Activated CD8-positive, alpha-beta memory T cell treated with anti-CD3 and anti-CD28 coated beads, Interleukin-2, amount 50 U/mL, for 4 hours (primary cell): ENCODE measurements around the gene PDE4D.
"Not testable (repeated sequence)": the region's sequence is repeated elsewhere in the genome, so short reads cannot be mapped to it uniquely, and the experiment has no call there.

Source experiments
- DNase-seq: peaks from one replicate; pipeline ENCODE4 v3.0.0-alpha.2; 2020

The PDE4D gene

DNA sequence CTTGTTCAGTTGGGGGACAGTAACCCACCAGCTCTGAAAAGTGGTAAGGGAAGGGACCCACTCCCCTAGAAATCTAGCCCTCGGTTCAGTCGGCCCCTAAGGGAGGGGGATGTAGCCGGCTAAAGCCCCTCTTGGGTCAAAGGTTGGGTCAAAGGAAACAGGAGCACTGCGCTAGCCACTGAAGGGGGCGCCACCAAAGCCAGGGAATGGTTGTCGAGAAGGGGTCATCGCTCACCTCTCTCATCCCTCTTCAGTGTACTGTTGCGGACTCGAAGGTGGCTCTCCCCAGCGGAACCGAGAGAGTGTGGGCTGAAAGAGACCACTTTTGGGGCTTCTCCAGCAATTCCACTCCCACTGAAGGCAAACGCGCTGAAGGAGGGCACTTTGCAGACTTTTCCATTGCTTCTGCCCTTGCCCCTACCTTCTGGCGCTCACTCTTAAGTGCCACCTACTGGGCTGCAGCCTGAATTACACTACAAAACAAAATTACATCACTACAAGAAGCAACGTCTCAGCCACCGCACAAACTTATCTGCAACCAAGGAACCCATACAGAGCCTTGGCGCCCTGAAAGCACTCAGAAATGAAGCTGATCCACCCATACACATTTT, 396.9 kb downstream of the PDE4D start:
- DNase-seq = no peak

GRCh38 chr5:59491945-59492344, 401.6 kb downstream of the PDE4D start:
- DNase-seq = no peak

GRCh38 chr5:59489551-59489950, 404.0 kb downstream of the PDE4D start:
- DNase-seq = no peak

DNA sequence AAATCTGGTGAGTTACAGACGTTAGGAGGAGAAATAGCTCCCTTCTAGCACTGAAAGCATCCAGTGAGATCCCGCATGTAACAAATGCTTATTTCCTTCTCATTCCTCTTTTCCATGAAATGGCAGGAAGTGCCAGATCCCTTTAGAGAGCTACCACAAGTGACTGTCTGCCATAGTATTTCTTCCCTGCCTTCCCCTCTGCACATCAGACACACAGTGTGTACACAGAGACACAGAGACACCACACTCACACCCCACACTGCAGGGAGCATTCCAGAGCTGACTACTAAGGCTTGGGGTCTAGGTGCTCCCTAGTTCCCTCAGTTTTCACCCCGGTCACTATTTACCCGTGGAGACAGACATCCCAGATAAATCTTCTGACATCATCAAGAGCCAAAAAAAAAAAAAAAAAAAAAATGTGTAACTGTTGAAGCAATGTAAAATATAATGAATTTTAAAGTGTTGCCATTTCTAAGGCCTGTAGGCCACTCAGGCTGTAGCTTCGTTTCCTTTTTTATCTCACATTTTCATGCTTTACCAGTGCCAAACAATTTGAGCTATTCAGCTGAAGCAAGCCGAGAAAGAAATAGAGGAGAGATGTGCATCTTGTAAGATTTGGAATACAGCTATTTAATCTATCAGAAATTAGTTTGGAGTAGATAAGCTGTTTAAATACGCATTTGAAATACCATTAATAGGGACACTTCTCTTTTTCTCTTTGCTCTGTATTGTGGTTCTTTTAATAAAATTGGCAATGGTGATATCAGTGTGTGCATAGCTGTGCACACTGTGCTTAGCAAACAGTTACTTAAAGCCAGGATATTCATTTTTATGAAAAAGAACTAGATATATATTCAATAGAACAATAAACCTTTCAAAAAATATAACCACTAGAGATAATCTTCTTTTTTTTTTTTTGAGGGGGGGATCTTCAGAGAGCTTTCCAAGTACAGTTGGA, 405.5 kb downstream of the PDE4D start:
- no peak for DNase-seq

DNA sequence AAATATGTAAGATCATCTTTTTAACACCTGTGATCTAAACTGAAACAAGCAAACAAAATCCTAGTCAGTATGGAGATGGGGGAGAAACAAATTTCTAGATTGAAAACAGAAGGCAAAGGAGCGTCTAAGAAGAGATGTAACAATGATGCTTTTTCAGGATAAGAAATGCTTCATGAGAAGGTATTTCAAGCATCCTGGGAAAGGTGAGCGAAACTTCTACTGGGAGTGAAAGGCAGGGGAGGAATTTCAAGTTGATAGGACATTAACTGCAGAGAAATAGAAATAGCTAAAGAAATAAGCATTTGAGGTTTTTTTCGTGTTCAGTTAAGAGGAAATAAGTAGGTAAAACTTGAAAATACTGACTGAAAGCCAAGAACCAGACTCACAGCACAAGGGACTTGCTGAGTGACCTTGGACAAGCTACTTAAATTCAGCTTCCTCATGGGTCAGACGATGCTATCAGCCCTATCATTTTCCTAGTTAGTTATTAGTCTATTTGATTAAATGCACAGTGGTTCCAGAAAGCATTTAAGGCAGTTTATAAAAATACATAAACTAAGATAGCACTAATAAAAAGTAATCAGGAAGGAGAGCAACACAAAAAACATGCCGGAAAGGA, 406.3 kb downstream of the PDE4D start:
- DNase-seq = no peak

- DNase-seq = no peak
Measured at GRCh38 chr5:59486508-59486907, 407.0 kb downstream of the PDE4D start.

GRCh38 chr5:59485629-59486439, 407.7 kb downstream of the PDE4D start:
- DNase-seq = no peak

DNA sequence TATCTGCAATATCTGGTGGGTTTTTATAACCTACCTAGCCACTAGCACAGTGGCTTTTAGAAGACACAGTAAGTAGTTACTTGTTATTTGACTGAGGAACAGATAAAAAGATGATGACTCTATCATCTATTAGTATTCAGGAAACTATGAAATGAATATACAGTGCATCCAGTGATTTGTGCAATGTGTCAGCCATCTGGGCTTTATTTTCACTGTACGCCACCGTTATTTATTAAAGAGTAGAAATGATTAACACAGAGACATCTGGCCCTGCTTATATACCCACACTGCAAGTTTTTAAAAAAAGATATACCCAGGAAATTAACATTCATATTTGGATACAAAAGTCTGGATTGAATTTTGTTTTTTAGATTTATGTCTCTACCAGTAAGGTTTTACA, 408.4 kb downstream of the PDE4D start:
- no peak for DNase-seq

DNA sequence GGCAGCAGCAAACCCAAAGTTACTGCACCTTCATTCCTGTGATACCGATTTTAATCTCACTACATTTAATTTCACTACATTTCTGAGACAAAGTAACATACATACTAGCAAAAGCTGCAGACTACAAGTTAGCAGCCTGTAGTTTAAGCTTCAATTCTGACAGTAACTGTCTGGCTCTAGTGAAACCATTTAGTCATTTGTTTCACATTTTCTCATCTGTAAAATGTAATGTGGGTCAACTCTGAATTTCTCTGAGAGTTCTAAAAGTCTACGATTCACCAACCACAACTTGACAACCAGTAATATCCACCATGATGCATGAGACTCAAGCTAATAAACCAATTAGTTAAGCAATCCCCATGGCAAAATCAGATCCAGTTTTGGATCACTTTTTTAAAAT, 408.9 kb downstream of the PDE4D start:
- DNase-seq = no peak

DNA sequence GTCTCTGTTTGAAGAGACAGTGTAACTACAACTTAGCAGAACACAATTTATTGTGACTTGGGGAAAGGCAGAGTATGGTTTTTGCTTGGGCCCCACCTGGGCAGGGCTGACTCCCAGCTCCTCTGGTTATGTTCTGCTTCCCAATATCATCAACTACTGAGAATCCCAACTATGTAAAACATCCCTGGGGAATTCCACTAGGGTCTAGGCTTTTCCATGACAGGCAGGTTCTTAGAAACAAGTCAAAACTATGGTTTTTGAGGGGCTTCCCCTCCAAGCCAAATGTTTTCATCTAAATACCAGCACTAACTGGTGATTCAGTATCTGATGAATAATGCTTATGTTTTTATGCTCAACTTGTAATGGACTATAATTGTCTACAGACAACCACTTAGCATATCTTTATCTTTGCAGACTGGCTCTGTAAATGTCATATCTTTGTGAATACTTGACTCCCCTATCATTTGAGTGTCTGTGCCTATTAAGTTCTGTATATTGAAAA, 409.5 kb downstream of the PDE4D start:
- no peak for DNase-seq

DNA sequence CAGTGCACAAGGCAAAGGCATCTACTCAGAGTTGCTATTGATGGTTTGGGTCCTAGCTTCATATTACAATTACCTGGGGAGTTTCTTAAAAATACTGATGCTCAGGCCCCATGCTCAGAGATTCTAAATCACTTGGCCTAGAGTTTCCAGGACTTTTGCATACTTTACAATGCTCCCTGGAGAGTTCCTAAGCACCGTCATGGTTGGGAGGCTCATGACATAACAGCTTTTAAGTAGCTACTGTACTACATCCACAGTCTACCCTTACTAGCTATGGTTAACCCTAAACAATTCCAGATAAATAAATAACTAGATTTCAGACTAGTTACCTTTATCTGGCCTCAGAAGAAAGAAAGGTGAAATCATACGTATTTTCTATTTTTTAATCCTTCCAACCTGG, 414.4 kb downstream of the PDE4D start:
- DNase-seq = no peak

GRCh38 chr5:59474324-59474723, 419.2 kb downstream of the PDE4D start:
- no peak for DNase-seq

- no peak for DNase-seq
Measured at GRCh38 chr5:59473611-59474010, 419.9 kb downstream of the PDE4D start.

- DNase-seq = no peak
Measured at GRCh38 chr5:59471463-59471862, 422.1 kb downstream of the PDE4D start.

DNA sequence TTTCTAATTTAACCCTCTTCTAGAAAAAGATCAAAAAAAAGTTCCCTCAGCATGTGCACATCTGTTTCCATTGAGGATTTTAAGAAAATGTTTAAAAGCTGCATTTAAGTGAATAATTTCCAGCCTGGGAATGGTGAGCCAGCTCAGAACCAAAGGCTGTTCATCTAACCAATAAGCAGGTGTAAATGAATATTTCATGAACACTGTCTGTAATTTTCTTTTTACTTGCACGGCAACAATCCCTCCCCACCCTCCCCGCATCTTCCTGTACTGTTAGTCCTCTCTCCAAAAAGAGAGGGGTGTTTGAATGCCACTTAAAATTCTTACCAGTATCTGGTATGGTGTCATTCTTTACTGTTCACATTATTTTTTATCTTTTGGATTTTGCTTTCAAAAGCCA, 425.6 kb downstream of the PDE4D start:
- no peak for DNase-seq

DNA sequence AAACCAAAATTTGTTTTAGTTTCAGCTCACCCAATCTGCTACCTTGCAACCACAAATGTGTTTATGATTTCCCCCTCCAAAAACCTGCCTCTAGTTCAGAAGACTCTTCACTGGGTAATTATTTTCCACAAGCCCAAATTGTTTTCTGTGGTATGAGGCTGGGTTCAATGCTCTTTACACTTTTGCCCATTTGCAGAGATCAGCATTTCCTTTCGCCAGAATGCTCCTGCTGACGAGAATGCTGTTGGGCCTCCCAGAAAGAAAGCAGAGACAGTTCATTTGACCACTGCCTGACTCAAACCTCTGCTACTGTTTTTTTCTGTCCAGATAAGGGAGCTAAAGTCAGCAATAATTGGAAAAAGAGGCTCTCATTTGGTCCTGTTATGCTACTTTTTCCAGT, 427.3 kb downstream of the PDE4D start:
- no peak for DNase-seq

- DNase-seq = no peak
Measured at GRCh38 chr5:59464969-59465368, 428.6 kb downstream of the PDE4D start.

- not testable (repeated sequence) for DNase-seq
Measured at GRCh38 chr5:59463618-59464166, 429.8 kb downstream of the PDE4D start.

DNA sequence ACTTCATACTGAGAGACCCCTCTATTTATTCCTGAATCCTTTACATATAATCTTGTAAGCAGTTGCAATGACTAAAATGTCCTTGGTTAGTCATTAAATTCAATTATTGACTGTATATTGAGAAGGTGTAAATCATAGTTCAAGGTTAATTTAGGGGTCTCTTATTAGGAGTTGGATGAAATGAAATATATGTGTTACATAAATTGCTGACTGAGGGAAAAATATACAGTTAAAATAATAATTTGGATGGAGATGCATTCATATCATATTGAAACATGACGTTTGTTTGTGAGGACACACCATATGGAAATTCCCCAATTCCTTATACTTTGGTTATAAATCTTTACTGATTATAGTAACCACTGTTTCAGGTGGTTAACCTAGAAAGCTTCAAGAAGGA, 430.6 kb downstream of the PDE4D start:
- no peak for DNase-seq

DNA sequence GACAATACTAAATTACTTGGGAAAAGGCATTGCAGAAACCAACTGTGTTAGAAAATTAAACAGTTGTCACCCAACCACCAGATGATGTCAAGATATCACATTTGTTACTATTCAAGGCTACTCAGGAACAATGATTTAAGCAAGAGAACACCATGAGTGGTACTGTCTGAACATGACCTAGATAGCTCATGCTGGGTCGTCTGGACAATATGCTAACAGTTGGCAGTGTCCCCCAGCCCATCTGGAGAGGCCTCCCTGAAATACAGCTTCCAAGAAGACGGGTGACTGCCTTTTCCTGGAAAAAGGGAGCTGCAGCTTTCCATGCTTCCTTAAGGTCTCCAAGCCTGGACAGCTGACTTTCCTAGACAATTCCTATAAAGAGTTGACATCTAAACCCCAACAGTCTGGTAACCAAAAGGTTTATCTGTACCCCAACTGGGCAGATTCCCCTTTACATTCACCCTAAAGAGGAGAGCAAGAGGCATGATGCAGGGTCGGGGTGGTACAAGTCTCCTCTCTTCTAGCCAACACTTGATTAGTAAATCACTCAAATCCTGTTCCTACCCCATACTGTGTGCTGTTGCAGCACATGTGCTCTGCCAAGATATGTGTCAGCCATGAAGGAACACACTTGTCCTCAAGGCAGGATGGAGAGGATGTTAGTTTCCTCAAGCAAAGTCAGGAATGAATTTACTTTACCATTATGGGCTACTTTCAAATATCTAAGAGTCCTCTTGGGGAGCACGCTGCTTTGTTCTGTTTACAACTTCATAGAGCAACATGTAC, 433.0 kb downstream of the PDE4D start:
- no peak for DNase-seq

GRCh38 chr5:59458966-59459729, 434.4 kb downstream of the PDE4D start:
- DNase-seq = no peak
